ENCODE results near the gene CXorf65.

The CXorf65 gene

DNA sequence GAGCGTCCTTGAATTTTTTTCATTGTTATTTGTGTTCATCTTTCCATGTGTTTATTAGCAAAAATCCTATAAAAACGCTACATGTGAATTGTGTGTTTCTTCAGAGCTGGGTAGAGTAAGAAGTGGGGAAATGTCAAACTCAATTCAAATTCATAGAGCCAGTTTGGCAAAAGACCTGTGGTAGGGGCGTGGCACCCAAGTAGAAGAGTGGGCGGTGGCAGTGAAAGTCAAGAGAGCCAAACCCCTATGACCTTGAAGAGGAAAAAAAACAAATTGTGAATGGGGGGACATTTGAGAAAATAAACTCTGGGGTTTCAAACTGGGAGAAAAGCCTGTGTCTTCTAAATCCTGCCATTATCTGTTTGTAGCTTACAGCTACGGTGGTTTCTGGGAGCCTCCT is 15.3 kb downstream of the CXorf65 start:
- TF ChIP-seq, protein P1, sequence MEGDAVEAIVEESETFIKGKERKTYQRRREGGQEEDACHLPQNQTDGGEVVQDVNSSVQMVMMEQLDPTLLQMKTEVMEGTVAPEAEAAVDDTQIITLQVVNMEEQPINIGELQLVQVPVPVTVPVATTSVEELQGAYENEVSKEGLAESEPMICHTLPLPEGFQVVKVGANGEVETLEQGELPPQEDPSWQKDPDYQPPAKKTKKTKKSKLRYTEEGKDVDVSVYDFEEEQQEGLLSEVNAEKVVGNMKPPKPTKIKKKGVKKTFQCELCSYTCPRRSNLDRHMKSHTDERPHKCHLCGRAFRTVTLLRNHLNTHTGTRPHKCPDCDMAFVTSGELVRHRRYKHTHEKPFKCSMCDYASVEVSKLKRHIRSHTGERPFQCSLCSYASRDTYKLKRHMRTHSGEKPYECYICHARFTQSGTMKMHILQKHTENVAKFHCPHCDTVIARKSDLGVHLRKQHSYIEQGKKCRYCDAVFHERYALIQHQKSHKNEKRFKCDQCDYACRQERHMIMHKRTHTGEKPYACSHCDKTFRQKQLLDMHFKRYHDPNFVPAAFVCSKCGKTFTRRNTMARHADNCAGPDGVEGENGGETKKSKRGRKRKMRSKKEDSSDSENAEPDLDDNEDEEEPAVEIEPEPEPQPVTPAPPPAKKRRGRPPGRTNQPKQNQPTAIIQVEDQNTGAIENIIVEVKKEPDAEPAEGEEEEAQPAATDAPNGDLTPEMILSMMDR (conservative IDR thresholded peaks at IDR 0.05; ENCODE audit: low read length), result no peak
- no peak overlapping the region for H3K4me3 ChIP-seq (ENCODE audit: low read length)
- DNase-seq (ENCODE audit: low read depth), result no peak

DNA sequence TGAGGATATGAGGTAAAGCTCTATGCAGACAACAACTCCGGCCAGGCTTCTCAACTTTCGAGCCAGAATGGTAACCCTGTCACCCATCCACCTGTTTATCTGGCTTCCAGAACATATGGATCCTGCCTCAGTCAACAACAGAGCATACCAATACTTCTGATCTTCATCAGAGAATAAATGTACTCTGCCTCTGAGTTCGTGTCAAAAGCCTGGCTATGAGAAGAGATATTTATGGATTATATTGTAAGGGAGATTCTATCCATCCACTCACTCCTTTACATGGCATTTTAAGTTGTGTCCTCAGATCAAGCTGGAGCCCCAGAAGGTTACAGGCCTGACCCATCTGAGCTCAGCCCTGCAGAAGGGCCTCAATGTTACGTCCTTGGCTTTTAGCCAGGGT is 20.6 kb downstream of the CXorf65 start:
- no peak for DNase-seq (ENCODE audit: low read depth)
- TF ChIP-seq, protein P1 (conservative IDR thresholded peaks at IDR 0.05; ENCODE audit: low read length), result no peak
- no peak overlapping the region for H3K4me3 ChIP-seq (ENCODE audit: low read length)

DNA sequence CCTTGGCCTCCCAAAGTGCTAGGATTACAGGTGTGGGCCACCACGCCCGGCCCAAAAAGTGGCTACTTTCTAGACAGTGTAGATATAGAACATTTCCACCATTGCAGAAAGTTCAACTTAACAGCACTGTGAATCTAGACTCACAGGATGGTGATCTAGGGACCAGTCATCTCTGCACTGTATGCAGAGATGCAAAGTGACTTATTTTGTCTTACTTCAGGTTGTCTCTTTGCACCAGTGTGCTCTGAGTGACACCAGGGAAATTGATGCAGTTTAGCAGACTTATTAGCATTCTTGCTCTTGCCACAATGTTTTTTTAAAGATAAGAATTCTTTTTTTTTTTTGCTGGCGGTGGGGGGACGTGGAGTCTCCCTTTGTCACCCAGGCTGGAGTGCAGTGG is 23.7 kb downstream of the CXorf65 start:
- no peak overlapping the region for H3K4me3 ChIP-seq (ENCODE audit: low read length)
- DNase-seq (ENCODE audit: low read depth), result no peak
- TF ChIP-seq, protein P1 (conservative IDR thresholded peaks at IDR 0.05; ENCODE audit: low read length), result no peak

DNA sequence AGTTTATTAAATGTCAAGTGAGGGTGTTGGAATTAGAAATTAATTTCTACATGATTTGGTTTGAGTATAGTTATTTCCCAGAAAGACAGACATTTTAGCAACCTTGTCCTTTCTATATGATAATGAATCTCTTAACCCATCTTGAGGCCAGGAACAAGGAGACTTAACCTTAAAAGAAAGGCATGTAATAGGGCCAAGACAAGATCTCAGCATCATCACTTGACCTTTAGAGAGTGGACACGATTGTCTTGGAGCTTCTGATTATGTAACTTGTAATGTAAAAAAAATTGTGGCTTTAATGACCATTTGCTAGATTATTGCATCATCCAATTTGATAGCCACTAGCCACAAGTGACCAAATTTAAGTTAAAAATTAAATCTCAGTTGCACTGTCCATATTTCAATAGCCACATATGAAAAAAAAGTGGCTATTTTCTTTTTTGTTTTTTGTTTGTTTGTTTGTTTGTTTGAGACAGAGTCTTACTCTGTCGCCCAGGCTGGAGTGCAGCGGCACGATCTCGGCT is 24.4 kb downstream of the CXorf65 start:
- H3K4me3 ChIP-seq (ENCODE audit: low read length), result no peak overlapping the region
- no peak for DNase-seq (ENCODE audit: low read depth)
- TF ChIP-seq, protein P1 (conservative IDR thresholded peaks at IDR 0.05; ENCODE audit: low read length), result no peak

DNA sequence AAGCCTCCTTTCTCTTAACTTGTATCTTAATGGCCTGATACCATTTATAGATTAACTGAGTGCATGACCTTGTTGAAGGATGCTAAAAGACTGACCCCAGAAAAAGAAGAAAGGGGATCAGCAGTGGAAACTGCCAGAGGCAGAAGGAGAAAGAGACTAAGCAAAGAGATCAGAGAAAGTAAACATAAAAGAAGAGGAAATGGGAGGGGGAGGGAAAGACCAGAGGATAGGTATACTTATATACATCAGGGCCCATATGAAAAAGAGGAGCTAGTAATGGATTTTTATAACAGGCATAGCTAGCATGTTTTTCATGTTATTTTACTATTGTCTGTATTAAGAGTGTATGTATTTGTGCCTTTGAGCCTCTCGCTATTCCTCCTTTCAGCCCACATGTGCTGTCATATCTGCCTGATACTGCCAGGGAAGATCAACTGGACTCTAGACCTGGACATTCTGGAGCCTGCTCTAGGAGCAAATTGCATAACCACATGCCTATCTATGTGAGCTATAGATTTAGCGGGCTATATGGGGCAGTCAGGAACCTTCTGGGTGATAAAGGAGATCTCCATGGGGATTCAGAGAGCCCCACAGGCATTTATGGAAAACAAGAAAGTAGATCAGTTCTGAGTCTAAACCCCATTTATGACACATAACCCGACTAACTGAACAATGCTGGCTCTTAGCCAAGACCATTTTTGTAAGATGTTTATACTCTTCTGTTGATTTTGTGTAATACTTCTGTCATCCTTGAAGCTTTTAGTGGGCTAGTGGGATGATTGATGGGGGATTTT is 25.0 kb downstream of the CXorf65 start:
- peak; percentile 8 for DNase-seq (ENCODE audit: low read depth)
- TF ChIP-seq, protein P1 (conservative IDR thresholded peaks at IDR 0.05; ENCODE audit: low read length), result no peak
- no peak overlapping the region for H3K4me3 ChIP-seq (ENCODE audit: low read length)

DNA sequence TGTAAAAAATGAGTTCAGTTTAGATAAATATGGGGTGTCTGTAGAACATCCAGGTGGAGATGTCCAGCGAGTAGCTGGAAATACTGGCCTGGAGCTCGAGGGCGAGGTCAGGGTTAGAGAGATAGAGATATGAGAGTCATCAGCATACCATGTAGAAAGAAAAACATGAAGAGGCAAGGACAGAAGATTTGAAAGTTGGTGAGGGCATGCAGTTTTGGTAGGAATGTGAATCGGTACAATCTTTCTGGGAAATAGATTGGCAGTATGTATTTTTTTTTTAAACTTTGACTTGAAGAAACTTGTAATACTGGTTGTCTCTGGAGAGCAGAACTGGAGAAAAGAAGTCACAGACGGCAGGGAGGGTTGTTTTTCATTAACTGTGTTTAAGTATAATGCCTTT is 36.0 kb downstream of the CXorf65 start:
- no peak for DNase-seq (ENCODE audit: low read depth)
- H3K4me3 ChIP-seq (ENCODE audit: low read length), result no peak overlapping the region
- TF ChIP-seq, protein P1 (conservative IDR thresholded peaks at IDR 0.05; ENCODE audit: low read length), result no peak
